SK-N-SH (cell line): ENCODE measurements around the gene PROSER3. TPM values are rescaled to one million over a fixed set of nuclear protein-coding genes. Genes with fewer than 3 reads are reported as not detected.

Experiments
- CTCF ChIA-PET: fragments of 300-600, 350-600 bp; formaldehyde crosslinking; extraction: SDS; loops from one replicate; lab custom pipeline; 2021; lab: Yijun Ruan, JAX
- POLR2A ChIA-PET: fragments of 350-600 bp; sonication (Branson Sonifier 250); formaldehyde crosslinking; extraction: SDS; loops from one replicate; lab custom pipeline; 2020; ENCODE audit warnings: antibody characterized with exemption, inconsistent platforms; lab: Yijun Ruan, JAX
- DNase-seq: peaks from one replicate; pipeline ENCODE4 v3.0.0; 2012
- H2AFZ ChIP-seq: fragments of 200-600 bp; sonication (generic); 2 replicates; pipeline ENCODE4 v1.8.1; 2016; ENCODE audit warnings: antibody characterized with exemption, mild to moderate bottlenecking, low read depth
- H3F3A ChIP-seq: fragments of 200-600 bp; sonication (generic); replicated peaks from 2 replicates; pipeline ENCODE3; 2016; ENCODE audit warnings: antibody characterized with exemption, mild to moderate bottlenecking; ENCODE audit not compliant: insufficient read depth
- H3K27ac ChIP-seq, 2 experiments: fragments of 200-500 bp in 1 of 2; fragments of 200-600 bp in 1 of 2; sonication (Bioruptor generic) in 1 of 2; sonication (generic), shearing (Covaris generic) in 1 of 2; 2 replicates each; pipeline versions ENCODE4 v1.5.1 to v1.6.1; 2014 to 2016; ENCODE audit warnings: low read depth in 2 of 2, inconsistent platforms in 1 of 2, low read length in 1 of 2, mild to moderate bottlenecking in 1 of 2, mixed read lengths in 1 of 2
- H3K27me3 ChIP-seq: fragments of 200-600 bp; sonication (generic), shearing (Covaris generic); 2 replicates; pipeline ENCODE4 v1.6.1; 2016; ENCODE audit warnings: mixed run types; ENCODE audit not compliant: insufficient read depth
- H3K36me3 ChIP-seq, 2 experiments: fragments of 200-500 bp in 1 of 2; fragments of 200-600 bp in 1 of 2; sonication (Bioruptor generic) in 1 of 2; sonication (generic) in 1 of 2; replicated peaks in 1 of 2; 2 replicates each; pipeline versions ENCODE3 to v1.5.1; 2014 to 2016; ENCODE audit warnings: low read length in 1 of 2, mild to moderate bottlenecking in 1 of 2; ENCODE audit not compliant: insufficient read depth in 2 of 2, control insufficient read depth in 1 of 2
- H3K4me1 ChIP-seq, 2 experiments: fragments of 200-500 bp in 1 of 2; fragments of 200-600 bp in 1 of 2; sonication (Bioruptor generic) in 1 of 2; sonication (generic), shearing (Covaris generic) in 1 of 2; 2 replicates each; pipeline versions ENCODE4 v1.5.1 to v1.6.1; 2014 to 2016; ENCODE audit warnings: low read depth in 1 of 2, low read length in 1 of 2, mixed run types in 1 of 2; ENCODE audit not compliant: insufficient read depth in 2 of 2, control insufficient read depth in 1 of 2
- H3K4me2 ChIP-seq: fragments of 200-600 bp; sonication (generic), shearing (Covaris generic); 2 replicates; pipeline ENCODE4 v1.6.1; 2017; ENCODE audit warnings: mixed run types
- H3K4me3 ChIP-seq, 2 experiments: fragments of 200-500 bp in 1 of 2; fragments of 200-600 bp in 1 of 2; sonication (Bioruptor generic) in 1 of 2; sonication (generic), shearing (Covaris generic) in 1 of 2; 2 replicates each; pipeline versions ENCODE4 v1.5.1 to v1.8.1; 2014 to 2016; ENCODE audit warnings: low read depth in 2 of 2, inconsistent platforms in 1 of 2, low read length in 1 of 2, mild to moderate bottlenecking in 1 of 2, mixed read lengths in 1 of 2, moderate library complexity in 1 of 2
- H3K79me2 ChIP-seq: fragments of 200-600 bp; sonication (generic); 2 replicates; pipeline ENCODE4 v1.8.1; 2017; ENCODE audit warnings: mild to moderate bottlenecking; ENCODE audit not compliant: insufficient read depth
- H3K9ac ChIP-seq: fragments of 200-600 bp; sonication (generic); 2 replicates; pipeline ENCODE4 v1.6.1; 2017; ENCODE audit warnings: mixed run types
- H3K9me2 ChIP-seq: fragments of 200-600 bp; sonication (generic); 2 replicates; pipeline ENCODE4 v1.6.1; 2017; ENCODE audit warnings: mixed run types
- H3K9me3 ChIP-seq: fragments of 200-600 bp; sonication (generic); 2 replicates; pipeline ENCODE4 v1.6.1; 2017; ENCODE audit warnings: mixed run types, mild to moderate bottlenecking, moderate library complexity
- H4K20me1 ChIP-seq: fragments of 200-600 bp; sonication (generic); 2 replicates; pipeline ENCODE4 v1.6.1; 2017; ENCODE audit warnings: mild to moderate bottlenecking, mixed run types; ENCODE audit not compliant: insufficient read depth
- CHD2 ChIP-seq: fragments of 150-350 bp; IDR thresholded peaks from 2 replicates; pipeline ENCODE4 v1.6.1; 2018; ENCODE audit warnings: low read length; ENCODE audit not compliant: partially characterized antibody
- ELF1 ChIP-seq: IDR thresholded peaks from 2 replicates; pipeline ENCODE4 v1.4.0; 2012
- EP300 ChIP-seq, 2 experiments: IDR thresholded peaks; 2 replicates each; pipeline versions ENCODE4 v1.4.0 to v1.6.1; 2012; ENCODE audit warnings: borderline replicate concordance in 1 of 2, low read depth in 1 of 2, low read length in 1 of 2
- FOSL2 ChIP-seq: IDR thresholded peaks from 2 replicates; pipeline ENCODE4 v1.4.0; 2012; ENCODE audit warnings: low read depth, mild to moderate bottlenecking, moderate library complexity, borderline replicate concordance
- FOXJ3 ChIP-seq: sonication (generic); formaldehyde crosslinking; IDR thresholded peaks from 2 replicates; pipeline ENCODE4 v1.5.1; 2020; ENCODE audit warnings: mild to moderate bottlenecking, missing genetic modification reagents
- GABPA ChIP-seq: IDR thresholded peaks from 2 replicates; pipeline ENCODE4 v1.4.0; 2012; ENCODE audit warnings: low read depth, mild to moderate bottlenecking
- JUND ChIP-seq: IDR thresholded peaks from 2 replicates; pipeline ENCODE4 v1.4.0; 2012
- MXI1 ChIP-seq: IDR thresholded peaks from 2 replicates; pipeline ENCODE4 v1.6.1; 2012; ENCODE audit warnings: mild to moderate bottlenecking, low read depth, low read length, improper control_type of control experiment
- NFIC ChIP-seq: IDR thresholded peaks from 2 replicates; pipeline ENCODE4 v1.4.0; 2012; ENCODE audit warnings: borderline replicate concordance
- NRF1 ChIP-seq: IDR thresholded peaks from 2 replicates; pipeline ENCODE4 v1.6.1; 2012; ENCODE audit warnings: low read depth, mild to moderate bottlenecking, low read length
- REST ChIP-seq: IDR thresholded peaks from 2 replicates; pipeline ENCODE4 v1.6.1; 2012; ENCODE audit warnings: mild to moderate bottlenecking, low read depth, low read length, moderate library complexity
- RFX5 ChIP-seq: IDR thresholded peaks from 2 replicates; pipeline ENCODE4 v1.6.1; 2012; ENCODE audit warnings: mild to moderate bottlenecking, improper control_type of control experiment, low read length
- SIN3A ChIP-seq: IDR thresholded peaks from 2 replicates; pipeline ENCODE4 v1.6.1; 2012; ENCODE audit warnings: low read depth, mild to moderate bottlenecking, low read length, moderate library complexity, borderline replicate concordance
- SMC3 ChIP-seq: IDR thresholded peaks from 2 replicates; pipeline ENCODE4 v1.6.1; 2012; ENCODE audit warnings: low read depth, low read length, improper control_type of control experiment
- TEAD4 ChIP-seq: IDR thresholded peaks from 2 replicates; pipeline ENCODE4 v1.4.0; 2012; ENCODE audit warnings: mild to moderate bottlenecking, borderline replicate concordance; ENCODE audit not compliant: insufficient read depth
- USF1 ChIP-seq: IDR thresholded peaks from 2 replicates; pipeline ENCODE4 v1.4.0; 2012; ENCODE audit warnings: low read depth, borderline replicate concordance
- USF2 ChIP-seq: fragments of 150-350 bp; IDR thresholded peaks from 2 replicates; pipeline ENCODE4 v1.6.1; 2017; ENCODE audit warnings: antibody characterized with exemption, low read length, low read depth, borderline replicate concordance
- YY1 ChIP-seq: IDR thresholded peaks from 2 replicates; pipeline ENCODE4 v1.4.0; 2012; ENCODE audit warnings: low read depth, mild to moderate bottlenecking
- ZBTB33 ChIP-seq: IDR thresholded peaks from 2 replicates; pipeline ENCODE4 v1.4.0; 2012; ENCODE audit warnings: low read depth, borderline replicate concordance
- WGBS: methylation state at CpG from one replicate; pipeline ENCODE4 v1.1.6; 2017; ENCODE audit warnings: low lambda C conversion rate; 5-methylcytosine and 5-hydroxymethylcytosine counted together
- polyA plus RNA-seq, 3 experiments: library from polyadenylated mRNA; depleted of rRNA; stranded (reverse); fragments of >200 nt; gene quantifications; 2 replicates each; pipeline ENCODE4 v1.2.3, GENCODE V29; 2012

Gene PROSER3
- polyA plus RNA-seq, 1 of the 3 experiments (the other 2 are of a cell fraction), result 12.5 TPM

- Histone ChIP-seq H3K4me3 (no peak overlapping the region), H3K4me1 (no peaks in the 10 kb centered on the region), H3K9me3 (no peaks in the 10 kb centered on the region), H3K27ac (no peak overlapping the region), H3K79me2 (no peaks in the 10 kb centered on the region), H3K9me2 (no peaks in the 10 kb centered on the region), H3K9ac (no peak overlapping the region), H3F3A (no peaks in the 10 kb centered on the region), H4K20me1 (no peaks in the 10 kb centered on the region), H2AFZ (no peak overlapping the region), H3K36me3 (peaks cover 0 to 8% of the 10 kb centered on the region in 2 experiments), H3K4me2 (no peak overlapping the region), H3K27me3 (no peaks in the 10 kb centered on the region)
- POLR2A ChIA-PET, result no interaction called here
- CTCF ChIA-PET, result no interaction called here
- 90% methylated on average over 27 of the region's 28 CpGs for WGBS
- DNase-seq, result no peak
- TF ChIP-seq RFX5 (no peak), FOXJ3 (CRISPR knock-in tag) (no peak), SMC3 (no peak), NFIC (no peak), SIN3A (no peak), FOSL2 (no peak), ZBTB33 (no peak), GABPA (no peak), YY1 (no peak), NRF1 (no peak), REST (no peak), CHD2 (no peak), ELF1 (no peak), USF2 (no peak), JUND (no peak), USF1 (no peak), MXI1 (no peak), EP300 (IDR thresholded peaks at IDR 0.05; ENCODE audit: borderline replicate concordance in 1 of 2, low read depth in 1 of 2, low read length in 1 of 2) (no peak), TEAD4 (no peak)
These were observed 25.8 kb downstream of the PROSER3 start for GRCh38 chr19:35783469-35784434.
